Prostate gland (tissue), 2 donors: Measurements from ENCODE around the gene UHRF2. TPM values are rescaled to one million over a fixed set of nuclear protein-coding genes. Genes with fewer than 3 reads are reported as not detected.

Experiments
- DNase-seq: peaks from one replicate; pipeline ENCODE4 v3.0.0-alpha.2; 2019; ENCODE audit warnings: low spot score
- H3K27ac ChIP-seq, 2 donors: fragments of 200-600 bp; sonication (generic); 2 replicates each; pipeline ENCODE4 v1.5.1; 2017 to 2019
- H3K27me3 ChIP-seq: fragments of 200-600 bp; sonication (generic); replicated peaks from 2 replicates; pipeline ENCODE4 v1.5.1; 2019; ENCODE audit not compliant: insufficient read depth
- H3K36me3 ChIP-seq, 2 donors: fragments of 200-600 bp; sonication (generic); 1 replicate in 1 of 2; 2 replicates in 1 of 2; pipeline versions ENCODE4 v1.5.1 to v1.8.1; 2017 to 2019
- H3K4me1 ChIP-seq: fragments of 200-600 bp; sonication (generic); replicated peaks from 2 replicates; pipeline ENCODE4 v1.5.1; 2019
- H3K4me3 ChIP-seq, 2 donors: fragments of 200-600 bp; sonication (generic); 2 replicates each; pipeline ENCODE4 v1.5.1; 2017 to 2019
- H3K9me3 ChIP-seq: fragments of 200-600 bp; sonication (generic); 2 replicates; pipeline ENCODE4 v1.5.1; 2017
- CTCF ChIP-seq, 4 experiments: fragments of 200-600 bp in 2 of 4; fragments of 450-650 bp in 2 of 4; sonication (generic) in 2 of 4; IDR thresholded peaks; 1 replicate in 3 of 4; 2 replicates in 1 of 4; pipeline ENCODE4 v1.5.1; 2016 to 2019; ENCODE audit warnings: antibody characterized with exemption in 4 of 4, mild to moderate bottlenecking in 2 of 4, moderate library complexity in 2 of 4
- POLR2A ChIP-seq: fragments of 450-650 bp; IDR thresholded peaks from one replicate; pipeline ENCODE4 v1.6.1; 2016; ENCODE audit warnings: antibody characterized with exemption, mild to moderate bottlenecking
- POLR2AphosphoS5 ChIP-seq: sonication (generic); formaldehyde crosslinking; IDR thresholded peaks from one replicate; pipeline ENCODE4 v1.6.1; 2017; ENCODE audit warnings: antibody characterized with exemption
- WGBS: methylation state at CpG from one replicate; pipeline ENCODE4 v1.1.5; 2018; 5-methylcytosine and 5-hydroxymethylcytosine counted together
- intact Hi-C: fragments of 100-400 bp; cut with DNase I; formaldehyde crosslinking; loops from one replicate; pipeline ENCODE4 v1.14.2; 2022
- total RNA-seq, 2 donors: library from RNA; depleted of rRNA; stranded (reverse); fragments of >200 nt; gene quantifications; one replicate each; pipeline ENCODE4 v1.1.0, GENCODE V29; 2016

Gene UHRF2
- total RNA-seq, 2 donors from 2014 or later: 41.9 to 52.1 TPM

GRCh38 chr9:6426117-6426516, 13.1 kb downstream of the UHRF2 start:
- no peak overlapping the region for H3K27ac ChIP-seq
- WGBS: 36% methylated on average over 2 of the region's 2 CpGs
- TF ChIP-seq CTCF (IDR thresholded peaks at IDR 0.05): no peak

GRCh38 chr9:6428940-6429889, 16.2 kb downstream of the UHRF2 start:
- H3K4me1 ChIP-seq: no peaks in the 10 kb centered on the region
- no peak for DNase-seq
- intact Hi-C loops: no loop called here

More at GRCh38 chr9:6426117-6426516, 13.1 kb downstream of the UHRF2 start:
- no peak overlapping the region for H3K4me3 ChIP-seq
- H3K9me3 ChIP-seq: no peaks in the 10 kb centered on the region
- no peak for DNase-seq
- no peaks in the 10 kb centered on the region for H3K4me1 ChIP-seq
- H3K36me3 ChIP-seq: no peaks in the 10 kb centered on the region
- intact Hi-C loops: no loop called here
- no peaks in the 10 kb centered on the region for H3K27me3 ChIP-seq

GRCh38 chr9:6431038-6431437, 18.0 kb downstream of the UHRF2 start:
- H3K4me3 ChIP-seq: no peak overlapping the region
- intact Hi-C loops: no loop called here
- no peaks in the 10 kb centered on the region for H3K4me1 ChIP-seq
- no peaks in the 10 kb centered on the region for H3K9me3 ChIP-seq
- H3K27me3 ChIP-seq: no peaks in the 10 kb centered on the region
- H3K36me3 ChIP-seq: no peaks in the 10 kb centered on the region
- no peak for TF ChIP-seq POLR2A
- TF ChIP-seq POLR2AphosphoS5: no peak
- TF ChIP-seq CTCF (IDR thresholded peaks at IDR 0.05): no peak
- no peak overlapping the region for H3K27ac ChIP-seq
- DNase-seq: no peak

More at GRCh38 chr9:6428940-6429889, 16.2 kb downstream of the UHRF2 start:
- Histone ChIP-seq H3K27ac (no peak overlapping the region), H3K36me3 (no peaks in the 10 kb centered on the region), H3K27me3 (no peaks in the 10 kb centered on the region), H3K4me3 (no peak overlapping the region), H3K9me3 (no peaks in the 10 kb centered on the region)
- TF ChIP-seq POLR2AphosphoS5 (no peak), CTCF (IDR thresholded peaks at IDR 0.05) (no peak), POLR2A (no peak)
- 87% methylated on average over 11 of the region's 11 CpGs for WGBS

GRCh38 chr9:6433410-6433809, 20.4 kb downstream of the UHRF2 start:
- WGBS: 95% methylated on average over 2 of the region's 2 CpGs
- H3K4me1 ChIP-seq: no peaks in the 10 kb centered on the region

More at GRCh38 chr9:6433410-6433809, 20.4 kb downstream of the UHRF2 start:
- no peak for DNase-seq
- H3K27ac ChIP-seq: no peak overlapping the region
- intact Hi-C loops: no loop called here
- H3K9me3 ChIP-seq: no peaks in the 10 kb centered on the region
- TF ChIP-seq POLR2AphosphoS5 (no peak), POLR2A (no peak), CTCF (IDR thresholded peaks at IDR 0.05) (no peak)
- no peaks in the 10 kb centered on the region for H3K27me3 ChIP-seq
- H3K36me3 ChIP-seq: no peaks in the 10 kb centered on the region
- no peak overlapping the region for H3K4me3 ChIP-seq
